PC-9 (cell line): Measurements from ENCODE around the gene MRC2. TPM values are rescaled to one million over a fixed set of nuclear protein-coding genes. Genes with fewer than 3 reads are reported as not detected.

Source experiments
- BruUV-seq: library from RNA; stranded (reverse); fragments of 400-500 nt; replicated peaks from 2 replicates; lab custom pipeline; 2021; lab: Mats Ljungman, UMichigan
- CTCF ChIA-PET: fragments of 300-600 bp; sonication (Branson Sonifier 250); formaldehyde crosslinking; loops from one replicate; lab custom pipeline; 2022; ENCODE audit warnings: antibody characterized with exemption; lab: Charles Lee
- POLR2A ChIA-PET: fragments of 300-600 bp; sonication (Branson Sonifier 250); formaldehyde crosslinking; loops from one replicate; lab custom pipeline; 2022; ENCODE audit warnings: antibody characterized with exemption; ENCODE audit not compliant: unreplicated experiment; lab: Charles Lee
- DNase-seq, 2 experiments: peaks; one replicate each; pipeline versions ENCODE4 v3.0.0 to v3.0.0-alpha.2; 2015 to 2022; ENCODE audit warnings: mixed read lengths in 1 of 2
- H2AFZ ChIP-seq: fragments of 200-600 bp; sonication (generic); 2 replicates; pipeline ENCODE4 v1.8.1; 2017; ENCODE audit warnings: antibody characterized with exemption
- H3F3A ChIP-seq: fragments of 200-600 bp; sonication (generic); 2 replicates; pipeline ENCODE4 v1.8.1; 2017; ENCODE audit warnings: antibody characterized with exemption, mild to moderate bottlenecking, low read depth; ENCODE audit not compliant: insufficient read depth
- H3K27ac ChIP-seq: fragments of 200-600 bp; sonication (generic); 2 replicates; pipeline ENCODE4 v1.6.1; 2016; ENCODE audit warnings: mixed run types
- H3K27me3 ChIP-seq: fragments of 200-600 bp; sonication (generic); 2 replicates; pipeline ENCODE4 v1.6.1; 2016; ENCODE audit warnings: low read depth, mixed run types; ENCODE audit not compliant: insufficient read depth
- H3K36me3 ChIP-seq: fragments of 200-600 bp; sonication (generic); 2 replicates; pipeline ENCODE4 v1.6.1; 2016; ENCODE audit warnings: low read depth, mixed run types
- H3K4me1 ChIP-seq: fragments of 200-600 bp; sonication (generic); replicated peaks from 2 replicates; pipeline ENCODE4 v1.6.1; 2016; ENCODE audit warnings: mixed run types; ENCODE audit not compliant: insufficient read depth
- H3K4me2 ChIP-seq: fragments of 200-600 bp; sonication (generic); 2 replicates; pipeline ENCODE4 v1.6.1; 2017; ENCODE audit warnings: mixed run types
- H3K4me3 ChIP-seq: fragments of 200-600 bp; sonication (generic); 2 replicates; pipeline ENCODE4 v1.6.1; 2016; ENCODE audit warnings: mixed run types
- H3K79me2 ChIP-seq: fragments of 200-600 bp; sonication (generic); 2 replicates; pipeline ENCODE4 v1.6.1; 2017; ENCODE audit warnings: low read depth, mixed run types
- H3K9me2 ChIP-seq: fragments of 200-600 bp; sonication (generic); 2 replicates; pipeline ENCODE4 v1.8.1; 2017; ENCODE audit warnings: mild to moderate bottlenecking; ENCODE audit not compliant: insufficient read depth
- H3K9me3 ChIP-seq: fragments of 200-600 bp; sonication (generic); 2 replicates; pipeline ENCODE4 v1.8.1; 2016; ENCODE audit warnings: low read depth; ENCODE audit not compliant: insufficient read depth
- H4K20me1 ChIP-seq: fragments of 200-600 bp; sonication (generic); 2 replicates; pipeline ENCODE4 v1.8.1; 2017; ENCODE audit not compliant: insufficient read depth
- CTCF ChIP-seq: fragments of 200-600 bp; sonication (generic); conservative IDR thresholded peaks from 2 replicates; pipeline ENCODE4 v1.6.1; 2017; ENCODE audit warnings: mixed run types, antibody characterized with exemption, mild to moderate bottlenecking, moderate library complexity
- EZH2 ChIP-seq: fragments of 200-600 bp; sonication (generic); IDR thresholded peaks from 2 replicates; pipeline ENCODE4 v1.8.0; 2017; ENCODE audit warnings: antibody characterized with exemption, low read depth
- intact Hi-C: fragments of 100-400 bp; cut with micrococcal nuclease; formaldehyde crosslinking; loops from one replicate; pipeline ENCODE4 v1.10.0; 2022; ENCODE audit not compliant: unreplicated experiment
- total RNA-seq: library from RNA; stranded (reverse); gene quantifications from 2 replicates; pipeline ENCODE4 v1.2.3, GENCODE V29; 2021

Gene MRC2
- total RNA-seq, 1 experiment from 2014 or later: 1.0 TPM

GRCh38 chr17:62657145-62657665 lies 29.7 kb downstream of the MRC2 start:
- no peaks in the 10 kb centered on the region for H3K9me2 ChIP-seq
- no peaks in the 10 kb centered on the region for H3K79me2 ChIP-seq

GRCh38 chr17:62657690-62658089 lies 30.2 kb downstream of the MRC2 start:
- H3K4me1 ChIP-seq: peaks cover 2% of the 10 kb centered on the region; the same call in 1 of the 2 replicates
- no peak for DNase-seq
- H3K27me3 ChIP-seq: no peaks in the 10 kb centered on the region
- H3F3A ChIP-seq: no peaks in the 10 kb centered on the region
- TF ChIP-seq CTCF (no peak), EZH2 (no peak)
- no peak overlapping the region for H2AFZ ChIP-seq
- no peak overlapping the region for H3K4me3 ChIP-seq
- H3K36me3 ChIP-seq: no peaks in the 10 kb centered on the region
- ChIA-PET CTCF (no interaction called here), POLR2A (no interaction called here)
- H4K20me1 ChIP-seq: no peaks in the 10 kb centered on the region
- BruUV-seq: no TSS peak
- intact Hi-C loops: no loop called here
- H3K4me2 ChIP-seq: no peak overlapping the region
- no peaks in the 10 kb centered on the region for H3K9me2 ChIP-seq
- H3K27ac ChIP-seq: no peak overlapping the region
- H3K9me3 ChIP-seq: no peaks in the 10 kb centered on the region
- H3K79me2 ChIP-seq: no peaks in the 10 kb centered on the region

More at GRCh38 chr17:62657145-62657665, 29.7 kb downstream of the MRC2 start:
- no TSS peak for BruUV-seq
- DNase-seq: no peak
- peaks cover 6% of the 10 kb centered on the region; the same call in 1 of the 2 replicates for H3K4me1 ChIP-seq
- H3K4me2 ChIP-seq: no peak overlapping the region
- no peaks in the 10 kb centered on the region for H3K36me3 ChIP-seq
- H3K4me3 ChIP-seq: no peak overlapping the region
- no peak overlapping the region for H2AFZ ChIP-seq
- CTCF ChIA-PET: no interaction called here
- H3F3A ChIP-seq: no peaks in the 10 kb centered on the region
- POLR2A ChIA-PET: interaction anchor here (0.7 kb wide), 1 partner anchor 18 kb away, joined by 7 read pairs; no protein-coding TSS in a partner anchor
- intact Hi-C loops: no loop called here
- TF ChIP-seq CTCF (no peak), EZH2 (no peak)
- no peak overlapping the region for H3K27ac ChIP-seq
- no peaks in the 10 kb centered on the region for H3K9me3 ChIP-seq
- H3K27me3 ChIP-seq: no peaks in the 10 kb centered on the region; the same call in 1 of the 2 replicates
- H4K20me1 ChIP-seq: no peaks in the 10 kb centered on the region

- Histone ChIP-seq H3K4me1 (no peaks in the 10 kb centered on the region), H3F3A (no peaks in the 10 kb centered on the region), H4K20me1 (no peaks in the 10 kb centered on the region), H3K9me2 (no peaks in the 10 kb centered on the region), H3K4me3 (no peak overlapping the region), H3K79me2 (no peaks in the 10 kb centered on the region), H3K27me3 (no peaks in the 10 kb centered on the region), H3K9me3 (no peaks in the 10 kb centered on the region), H3K36me3 (no peaks in the 10 kb centered on the region), H2AFZ (no peak overlapping the region), H3K4me2 (no peak overlapping the region), H3K27ac (no peak overlapping the region)
- no peak for TF ChIP-seq EZH2
- no peak for TF ChIP-seq CTCF
- ChIA-PET POLR2A (no interaction called here), CTCF (no interaction called here)
- intact Hi-C loops: no loop called here
- no TSS peak for BruUV-seq
- no peak for DNase-seq
Observed at GRCh38 chr17:62658136-62658920, 30.9 kb downstream of the MRC2 start.
